PC-3 (cell line): ENCODE measurements around the gene AGAP1. TPM values are rescaled to one million over a fixed set of nuclear protein-coding genes. Genes with fewer than 3 reads are reported as not detected.

Experiments
- ATAC-seq: fragments of 200-7000 bp; cut with Tn5 transposase; 2 replicates; pipeline ENCODE4 v1.9.1; 2020; ENCODE audit warnings: mild to moderate bottlenecking, moderate library complexity
- BruUV-seq: library from RNA; stranded (reverse); fragments of 400-500 nt; replicated peaks from 2 replicates; lab custom pipeline; 2021; lab: Mats Ljungman, UMichigan
- CTCF ChIA-PET: fragments of 300-600 bp; sonication (Branson Sonifier 250); formaldehyde crosslinking; loops from one replicate; lab custom pipeline; 2022; ENCODE audit warnings: antibody characterized with exemption; lab: Charles Lee
- POLR2A ChIA-PET: fragments of 300-600 bp; sonication (Branson Sonifier 250); formaldehyde crosslinking; loops from one replicate; lab custom pipeline; 2022; ENCODE audit warnings: antibody characterized with exemption; ENCODE audit not compliant: unreplicated experiment; lab: Charles Lee
- DNase-seq: peaks from one replicate; pipeline ENCODE4 v3.0.0-alpha.2; 2015
- H2AFZ ChIP-seq: fragments of 300-600 bp; sonication (generic); 2 replicates; pipeline ENCODE4 v1.6.0; 2016; ENCODE audit warnings: antibody characterized with exemption, low read length
- H3F3A ChIP-seq: fragments of 300-600 bp; sonication (generic); one replicate; pipeline ENCODE4 v1.6.0; 2017; ENCODE audit warnings: antibody characterized with exemption, low read length, control low read depth, mild to moderate bottlenecking; ENCODE audit not compliant: unreplicated experiment
- H3K27ac ChIP-seq: fragments of 300-600 bp; sonication (generic); 2 replicates; pipeline ENCODE4 v1.5.1; 2016; ENCODE audit warnings: mild to moderate bottlenecking, low read length
- H3K27me3 ChIP-seq: fragments of 300-600 bp; sonication (generic); 2 replicates; pipeline ENCODE4 v1.6.1; 2016; ENCODE audit warnings: low read length, mixed read lengths
- H3K36me3 ChIP-seq: fragments of 300-600 bp; sonication (generic); 2 replicates; pipeline ENCODE4 v1.6.1; 2016; ENCODE audit warnings: low read depth, mixed run types, low read length, mixed read lengths
- H3K4me1 ChIP-seq: fragments of 300-600 bp; sonication (generic); 2 replicates; pipeline ENCODE4 v1.5.1; 2016; ENCODE audit warnings: low read length; ENCODE audit not compliant: insufficient read depth
- H3K4me2 ChIP-seq: fragments of 300-600 bp; sonication (generic); 2 replicates; pipeline ENCODE4 v1.6.0; 2016; ENCODE audit warnings: low read length
- H3K4me3 ChIP-seq: fragments of 300-600 bp; sonication (generic); 2 replicates; pipeline ENCODE4 v1.5.1; 2016; ENCODE audit warnings: mild to moderate bottlenecking, low read length, mixed read lengths
- H3K79me2 ChIP-seq: fragments of 300-600 bp; sonication (generic); 2 replicates; pipeline ENCODE4 v1.6.1; 2017; ENCODE audit warnings: low read length, mixed read lengths
- H3K9ac ChIP-seq: fragments of 300-600 bp; sonication (generic); 2 replicates; pipeline ENCODE4 v1.6.0; 2016; ENCODE audit warnings: mild to moderate bottlenecking, low read length
- H3K9me2 ChIP-seq: fragments of 300-600 bp; sonication (generic); replicated peaks from 2 replicates; pipeline ENCODE4 v1.6.1; 2016; ENCODE audit warnings: mixed run types, low read length, mixed read lengths
- H3K9me3 ChIP-seq: fragments of 300-600 bp; sonication (generic); 2 replicates; pipeline ENCODE4 v1.6.1; 2016; ENCODE audit warnings: low read length, mixed read lengths
- H4K20me1 ChIP-seq: fragments of 300-600 bp; sonication (generic); 2 replicates; pipeline ENCODE4 v1.6.1; 2016; ENCODE audit warnings: low read length, mixed read lengths
- CTCF ChIP-seq: fragments of 300-600 bp; sonication (generic); conservative IDR thresholded peaks from 2 replicates; pipeline ENCODE4 v1.5.1; 2017; ENCODE audit warnings: antibody characterized with exemption, low read depth, mild to moderate bottlenecking, low read length
- EZH2 ChIP-seq: fragments of 300-600 bp; sonication (generic); IDR thresholded peaks from one replicate; pipeline ENCODE4 v1.6.1; 2017; ENCODE audit warnings: antibody characterized with exemption, mild to moderate bottlenecking, low read length; ENCODE audit not compliant: unreplicated experiment
- EZH2phosphoT487 ChIP-seq: fragments of 300-600 bp; sonication (generic); IDR thresholded peaks from 2 replicates; pipeline ENCODE4 v1.6.1; 2018; ENCODE audit warnings: mild to moderate bottlenecking, antibody characterized with exemption, low read length, borderline replicate concordance
- intact Hi-C: fragments of 100-400 bp; cut with micrococcal nuclease; formaldehyde crosslinking; loops from 2 replicates; pipeline ENCODE4 v1.9.0; 2023
- total RNA-seq: library from RNA; depleted of rRNA; stranded (reverse); fragments of >200 nt; gene quantifications from 2 replicates; pipeline ENCODE4 v1.2.3, GENCODE V29; 2014

The AGAP1 gene
- total RNA-seq, 1 experiment from 2014 or later: 31.0 TPM

GRCh38 chr2:235505181-235505741 is 11.4 kb downstream of the AGAP1 start:
- POLR2A ChIA-PET: no interaction called here
- H3K4me1 ChIP-seq: peaks cover 50% of the 10 kb centered on the region
- DNase-seq: peak; percentile 65

GRCh38 chr2:235506291-235506996 is 12.6 kb downstream of the AGAP1 start:
- Histone ChIP-seq H3K36me3 (no peaks in the 10 kb centered on the region), H2AFZ (0 out of 2 replicates have a peak overlapping the region, but pooled peaks have one; percentile 22), H3K4me1 (peaks cover 45% of the 10 kb centered on the region), H3K9me2 (no peaks in the 10 kb centered on the region), H3K27ac (peak overlapping the region; percentile 79), H3K79me2 (peaks cover 99% of the 10 kb centered on the region), H3K4me2 (peak overlapping the region; percentile 79), H3F3A (no peaks in the 10 kb centered on the region), H3K4me3 (peak overlapping the region; percentile 55), H3K27me3 (no peaks in the 10 kb centered on the region), H3K9me3 (no peaks in the 10 kb centered on the region), H3K9ac (peak overlapping the region; percentile 54), H4K20me1 (0 out of 2 replicates have a peak, but pooled peaks cover 23% of the 10 kb centered on the region)
- ChIA-PET POLR2A (no interaction called here), CTCF (interaction anchor here (0.7 kb wide), 1 partner anchor 242 kb away, joined by 7 read pairs; no protein-coding TSS in a partner anchor)
- intact Hi-C loops: loop anchor here (2.0 kb wide), 1 partner anchor 46 kb away; no protein-coding TSS in a partner anchor
- no peak for TF ChIP-seq EZH2phosphoT487
- BruUV-seq: no TSS peak
- peak; percentile 62 for ATAC-seq
- DNase-seq: peak; percentile 75

More at GRCh38 chr2:235505181-235505741, 11.4 kb downstream of the AGAP1 start:
- TF ChIP-seq EZH2: no peak
- TF ChIP-seq CTCF: no peak
- TF ChIP-seq EZH2phosphoT487: no peak
- Histone ChIP-seq H3K9me2 (no peaks in the 10 kb centered on the region), H3K27ac (peak overlapping the region; percentile 79), H3K4me3 (no peak overlapping the region; the same call in 1 of the 2 replicates), H3K9me3 (no peaks in the 10 kb centered on the region), H3K36me3 (no peaks in the 10 kb centered on the region), H3K9ac (peak overlapping the region; percentile 61), H3K79me2 (peaks cover 100% of the 10 kb centered on the region), H3K27me3 (no peaks in the 10 kb centered on the region), H3F3A (no peaks in the 10 kb centered on the region), H3K4me2 (peak overlapping the region; percentile 51), H2AFZ (no peak overlapping the region), H4K20me1 (peaks cover 32% of the 10 kb centered on the region; the same call in 1 of the 2 replicates)
- no TSS peak for BruUV-seq
- CTCF ChIA-PET: interaction anchor here (0.6 to 1.2 kb wide), 2 partner anchors 9 to 47 kb away, joined by 3 read pairs; no protein-coding TSS in a partner anchor
- intact Hi-C loops: no loop called here
- peak; percentile 64 for ATAC-seq

- CTCF ChIA-PET: no interaction called here
- Histone ChIP-seq H3K27me3 (no peaks in the 10 kb centered on the region), H2AFZ (0 out of 2 replicates have a peak overlapping the region, but pooled peaks have one; percentile 22), H3K9me3 (no peaks in the 10 kb centered on the region), H3F3A (no peaks in the 10 kb centered on the region), H3K9ac (peak overlapping the region; percentile 54), H3K79me2 (peaks cover 99% of the 10 kb centered on the region), H3K27ac (peak overlapping the region; percentile 79), H3K4me1 (peaks cover 45% of the 10 kb centered on the region), H3K36me3 (no peaks in the 10 kb centered on the region), H4K20me1 (peaks cover 21% of the 10 kb centered on the region; the same call in 1 of the 2 replicates), H3K9me2 (no peaks in the 10 kb centered on the region), H3K4me2 (peak overlapping the region; percentile 79), H3K4me3 (peak overlapping the region; percentile 55)
- POLR2A ChIA-PET: no interaction called here
- no TSS peak for BruUV-seq
- no peak for DNase-seq
- ATAC-seq: peak; percentile 9
- intact Hi-C loops: loop anchor here (2.0 kb wide), 1 partner anchor 46 kb away; no protein-coding TSS in a partner anchor
- no peak for TF ChIP-seq CTCF
- no peak for TF ChIP-seq EZH2phosphoT487
- no peak for TF ChIP-seq EZH2
Measured at GRCh38 chr2:235506997-235507615, 13.3 kb downstream of the AGAP1 start.
